Stimulated activated CD4-positive, alpha-beta T cell treated with anti-CD3 and anti-CD28 coated beads, Interleukin-4, amount 100 ng/mL, for 24 hours (primary cell): ENCODE measurements around the gene KRTAP10-11.
"Not testable (repeated sequence)": the region's sequence is repeated elsewhere in the genome, so short reads cannot be mapped to it uniquely, and the experiment has no call there.

Experiments used
- DNase-seq: peaks from one replicate; pipeline ENCODE4 v3.0.0-alpha.2; 2020

The KRTAP10-11 gene

DNA sequence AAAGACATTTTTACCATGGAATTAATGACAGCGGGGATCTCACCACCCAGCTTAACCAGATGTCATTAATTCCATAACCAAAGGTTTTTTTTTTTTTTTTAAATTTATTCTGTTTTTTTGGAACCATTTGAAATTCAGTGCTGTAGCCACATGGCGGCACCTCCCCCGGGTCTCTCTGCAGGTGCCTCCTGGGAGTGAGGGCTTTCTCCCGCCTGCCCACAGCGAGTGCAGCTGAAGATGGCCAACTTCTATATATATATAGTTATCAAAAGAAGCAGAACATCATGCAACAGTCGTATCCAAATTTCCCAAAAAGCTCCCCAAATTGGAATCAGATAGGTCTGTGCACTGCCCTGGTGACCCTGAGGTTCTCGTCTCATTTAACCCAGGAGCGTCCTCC is 30.7 kb upstream of the KRTAP10-11 start:
- DNase-seq: no peak

DNA sequence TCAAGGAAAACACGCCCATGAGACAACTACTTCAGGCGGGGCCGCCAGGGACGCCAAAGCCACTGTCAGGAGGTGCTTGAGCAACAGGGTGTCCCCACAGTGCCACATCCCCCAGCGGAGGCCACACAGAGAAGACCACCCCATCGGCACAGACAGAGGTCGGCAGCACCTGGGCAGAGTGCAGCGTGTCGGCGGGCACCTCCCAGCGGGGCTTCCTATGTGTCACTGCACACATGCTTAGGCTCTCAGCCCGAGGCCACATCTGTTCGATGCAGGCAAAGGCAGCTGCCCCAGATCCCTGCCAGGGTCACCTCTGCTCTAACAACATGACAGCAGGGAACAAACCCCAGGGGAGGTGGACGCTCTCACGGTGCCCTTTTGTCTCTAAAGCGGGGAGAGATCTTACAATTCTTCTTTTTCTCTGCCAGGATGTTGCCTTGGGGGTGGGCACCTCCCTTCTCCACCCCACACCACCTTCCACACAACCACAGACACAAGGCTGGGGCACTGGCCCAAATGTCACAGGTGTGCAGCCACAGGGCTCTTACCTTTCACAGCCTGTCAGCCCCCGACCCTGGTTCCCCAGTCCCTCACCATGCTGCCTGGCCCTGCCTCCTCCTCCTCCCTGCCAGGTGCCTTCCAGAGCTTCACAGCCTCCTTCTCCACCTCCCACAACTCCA is 30.2 kb upstream of the KRTAP10-11 start:
- DNase-seq: no peak

DNA sequence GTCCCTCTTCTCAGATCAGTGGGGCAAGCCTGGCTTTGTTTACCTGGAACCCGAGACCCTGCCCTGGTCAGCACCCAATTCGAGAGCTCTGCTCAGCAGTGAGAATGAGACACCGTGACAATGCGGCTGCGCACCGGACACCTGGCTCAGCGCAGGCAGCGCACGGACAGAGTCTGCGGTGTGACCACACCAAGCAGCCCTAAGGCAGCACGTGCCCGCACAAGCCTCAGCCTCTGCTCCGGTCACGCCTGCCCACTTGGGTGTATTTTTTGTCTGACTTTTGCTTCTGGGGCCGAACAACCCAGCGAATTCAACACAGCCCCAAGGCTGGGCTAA is 29.7 kb upstream of the KRTAP10-11 start:
- DNase-seq: no peak

DNA sequence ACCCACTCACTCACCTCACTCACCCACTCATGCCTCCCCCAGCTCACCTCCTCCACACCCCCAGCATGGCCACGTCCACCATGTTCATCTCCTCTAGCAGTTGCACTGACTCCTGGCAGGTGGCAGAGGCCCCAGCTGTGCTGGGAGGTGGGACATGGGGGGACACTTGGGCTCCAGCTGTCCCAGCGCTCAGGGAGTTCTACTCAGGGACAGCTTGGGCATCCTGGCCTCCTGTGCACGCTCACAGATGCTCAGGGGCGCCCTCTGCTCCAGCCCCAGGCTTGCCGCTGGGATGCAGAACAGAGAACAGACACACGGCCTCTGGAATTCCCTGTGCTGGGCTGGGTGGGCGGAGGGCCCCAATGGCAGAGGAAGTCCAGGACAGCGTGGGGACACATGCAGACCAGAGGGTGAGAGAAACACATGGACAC is 29.1 kb upstream of the KRTAP10-11 start:
- DNase-seq: no peak

DNA sequence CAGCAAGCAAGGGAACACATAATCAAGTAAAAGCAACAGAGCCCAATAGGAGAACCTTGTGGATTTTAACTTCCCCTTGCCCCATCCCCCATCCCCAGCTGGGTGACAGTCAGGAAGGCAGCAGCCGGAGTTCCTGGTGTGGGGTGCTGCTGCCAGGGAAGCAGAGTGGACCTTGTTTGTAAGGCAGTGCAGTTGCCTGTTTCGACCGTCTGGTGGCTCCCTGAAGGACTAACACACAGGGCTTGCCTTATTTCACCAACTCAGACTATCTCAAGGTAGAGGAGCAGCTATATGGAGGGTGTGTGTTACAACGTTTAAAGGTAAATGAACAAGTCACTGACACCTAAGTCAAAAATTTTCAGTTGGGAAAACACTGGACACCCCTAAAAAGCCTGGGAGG is 27.7 kb upstream of the KRTAP10-11 start:
- no peak for DNase-seq

DNA sequence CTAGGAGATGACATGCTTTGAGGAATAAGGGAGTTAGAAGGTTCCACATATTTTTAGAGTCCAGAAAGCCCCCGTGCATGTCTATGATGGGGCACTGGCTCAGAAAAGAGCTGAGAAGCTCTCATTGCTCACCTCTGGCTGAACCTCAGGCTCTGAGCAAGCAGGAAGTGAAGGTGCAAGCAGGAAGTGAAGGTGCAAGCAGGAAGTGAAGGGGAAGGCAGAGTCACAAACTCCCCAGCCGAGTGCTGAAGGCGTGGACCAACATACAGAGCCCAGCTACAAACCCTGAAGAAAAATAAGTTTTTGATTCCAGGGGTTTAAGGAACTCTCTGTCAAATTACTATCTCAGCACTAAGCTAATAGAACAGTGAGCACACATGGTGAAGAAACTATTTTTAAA is 27.3 kb upstream of the KRTAP10-11 start:
- peak; percentile 67 for DNase-seq

DNA sequence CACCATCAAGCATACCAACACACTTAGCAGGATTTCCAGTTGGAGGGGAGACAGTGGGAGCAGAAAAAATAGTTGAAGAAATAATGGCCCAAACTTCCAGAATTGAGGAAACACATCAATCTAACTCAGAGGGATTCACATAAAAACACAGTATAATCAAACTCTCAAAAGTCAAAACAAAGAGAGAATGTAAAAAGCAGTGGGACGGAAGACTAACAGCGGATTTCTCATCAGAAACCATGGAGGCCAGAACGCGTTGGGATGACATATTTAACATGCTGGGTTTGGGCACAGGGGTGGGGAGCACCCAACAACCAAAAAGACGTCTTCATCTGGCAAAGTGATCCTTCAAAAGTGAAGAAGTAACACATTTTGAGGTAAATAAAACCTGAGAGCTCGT is 26.3 kb upstream of the KRTAP10-11 start:
- no peak for DNase-seq

DNA sequence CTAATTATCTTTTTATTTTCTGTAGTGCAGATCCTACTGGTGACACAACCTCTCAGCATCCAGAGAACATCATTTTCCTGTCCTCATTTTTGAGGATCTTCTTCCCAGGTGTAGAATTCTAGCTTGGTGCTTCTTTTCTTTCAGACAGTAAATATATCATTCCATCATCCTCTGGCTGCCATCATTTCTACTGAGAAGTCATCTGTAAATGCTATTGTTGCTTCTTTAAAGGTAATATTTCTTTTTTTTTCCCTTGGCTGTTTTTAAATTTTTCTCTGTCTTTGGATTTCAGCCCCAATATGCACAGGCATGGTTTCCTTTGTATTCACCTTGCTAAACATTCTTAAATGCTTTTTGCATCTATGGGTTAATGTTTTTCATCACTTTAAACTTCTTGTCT is 22.6 kb upstream of the KRTAP10-11 start:
- DNase-seq: no peak

DNA sequence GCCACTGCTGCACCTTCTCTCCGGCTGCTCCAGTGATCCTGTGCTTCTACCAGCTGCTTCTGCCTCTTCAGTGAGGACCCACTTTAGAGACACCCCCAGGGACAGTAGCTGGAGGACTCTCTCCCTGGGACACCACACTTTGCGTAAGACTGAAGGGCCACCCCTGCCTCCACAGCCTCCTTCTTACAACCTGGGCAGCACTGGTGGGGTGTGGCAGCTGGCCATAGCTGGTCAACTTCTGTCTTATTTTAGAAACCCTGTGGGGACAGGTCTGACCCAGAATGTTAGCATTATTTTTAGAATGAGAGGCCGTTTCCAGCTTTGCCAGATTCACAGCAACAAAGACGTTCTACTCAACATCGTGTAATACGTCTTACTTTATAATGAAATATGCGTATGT is 20.5 kb upstream of the KRTAP10-11 start:
- no peak for DNase-seq

GRCh38 chr21:44626262-44626661 is 20.0 kb upstream of the KRTAP10-11 start:
- DNase-seq: no peak

- no peak for DNase-seq
Measured at GRCh38 chr21:44626673-44627143, 19.5 kb upstream of the KRTAP10-11 start, which contains the start of gene KRTAP10-9. KRTAP10-9 (plus strand) TSS chr21:44627093; CDS start chr21:44627172, 79 bp downstream.

- DNase-seq: not testable (repeated sequence)
Measured at GRCh38 chr21:44627181-44627822, 18.9 kb upstream of the KRTAP10-11 start.

GRCh38 chr21:44627831-44628233 is 18.4 kb upstream of the KRTAP10-11 start:
- DNase-seq: not testable (repeated sequence)

DNA sequence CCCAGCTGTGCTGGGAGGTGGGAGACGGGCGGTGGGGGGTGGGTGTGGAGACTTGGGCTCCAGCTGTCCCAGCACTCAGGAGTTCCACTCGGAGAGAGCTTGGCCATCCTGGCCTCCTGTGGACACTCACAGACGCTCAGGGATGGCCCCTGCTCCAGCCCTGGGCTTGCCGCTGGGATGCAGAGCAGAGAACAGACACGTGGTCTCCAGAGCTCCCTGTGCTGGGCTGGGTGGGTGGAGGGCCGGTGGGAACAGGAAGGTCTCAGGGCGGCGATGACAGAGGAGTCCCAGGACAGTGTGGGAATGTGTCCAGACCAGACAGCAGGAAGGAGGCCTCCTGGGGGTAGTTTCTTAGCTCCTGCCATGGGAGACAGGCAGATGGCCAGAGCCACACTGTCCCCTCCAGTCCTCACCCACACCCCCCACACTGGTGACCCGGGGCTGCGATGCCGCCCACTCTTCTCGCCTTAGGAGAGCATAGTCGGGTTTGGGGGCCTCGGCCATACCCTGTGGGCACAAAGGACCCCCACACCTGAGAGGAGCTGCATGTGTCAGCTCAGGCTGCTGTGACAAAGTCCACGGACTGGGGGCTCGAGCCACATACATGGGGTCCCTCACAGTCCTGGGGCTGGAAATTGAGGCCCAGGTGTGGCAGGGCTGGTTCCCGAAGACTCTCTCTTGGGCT is 17.4 kb upstream of the KRTAP10-11 start:
- no peak for DNase-seq

- DNase-seq: no peak
Measured at GRCh38 chr21:44630440-44630839, 15.8 kb upstream of the KRTAP10-11 start.

- no peak for DNase-seq
Measured at GRCh38 chr21:44632067-44632466, 14.1 kb upstream of the KRTAP10-11 start.

- no peak for DNase-seq
Measured at GRCh38 chr21:44636209-44637017, 9.8 kb upstream of the KRTAP10-11 start.

DNA sequence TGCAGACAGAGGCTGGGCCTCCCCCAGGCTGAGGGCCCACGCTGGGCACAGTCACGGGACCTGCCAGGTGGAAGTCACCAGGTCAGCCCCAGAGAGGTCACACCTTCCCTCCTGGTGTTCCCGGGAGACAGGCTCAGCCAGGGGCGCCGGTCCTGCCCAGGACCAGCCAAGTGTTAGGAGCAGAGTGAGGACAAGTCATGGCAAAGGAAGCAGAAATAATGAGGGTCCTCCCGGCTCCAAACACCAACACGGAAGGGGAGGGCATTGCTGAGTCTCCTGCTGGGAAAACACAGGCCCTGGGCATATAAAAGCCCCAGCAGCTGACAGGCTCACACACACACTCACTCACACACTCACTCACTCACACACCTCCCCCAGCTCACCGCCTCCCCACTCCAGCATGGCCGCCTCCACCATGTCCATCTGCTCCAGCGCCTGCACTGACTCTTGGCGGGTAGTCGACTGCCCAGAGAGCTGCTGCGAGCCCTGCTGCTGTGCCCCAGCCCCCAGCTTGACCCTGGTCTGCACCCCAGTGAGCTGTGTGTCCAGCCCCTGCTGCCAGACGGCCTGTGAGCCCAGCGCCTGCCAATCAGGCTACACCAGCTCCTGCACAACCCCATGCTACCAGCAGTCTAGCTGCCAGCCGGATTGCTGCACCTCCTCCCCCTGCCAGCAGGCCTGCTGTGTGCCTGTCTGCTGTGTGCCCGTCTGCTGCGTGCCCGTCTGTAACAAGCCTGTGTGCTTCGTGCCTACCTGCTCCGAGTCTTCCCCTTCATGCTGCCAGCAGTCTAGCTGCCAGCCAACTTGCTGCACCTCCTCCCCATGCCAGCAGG is 9.0 kb upstream of the KRTAP10-11 start, which contains the start of gene KRTAP10-10:
KRTAP10-10 (plus strand) TSS at position 339 of the 833 bp plus-strand sequence; CDS start at position 401, 62 bp downstream.
- no peak for DNase-seq

DNA sequence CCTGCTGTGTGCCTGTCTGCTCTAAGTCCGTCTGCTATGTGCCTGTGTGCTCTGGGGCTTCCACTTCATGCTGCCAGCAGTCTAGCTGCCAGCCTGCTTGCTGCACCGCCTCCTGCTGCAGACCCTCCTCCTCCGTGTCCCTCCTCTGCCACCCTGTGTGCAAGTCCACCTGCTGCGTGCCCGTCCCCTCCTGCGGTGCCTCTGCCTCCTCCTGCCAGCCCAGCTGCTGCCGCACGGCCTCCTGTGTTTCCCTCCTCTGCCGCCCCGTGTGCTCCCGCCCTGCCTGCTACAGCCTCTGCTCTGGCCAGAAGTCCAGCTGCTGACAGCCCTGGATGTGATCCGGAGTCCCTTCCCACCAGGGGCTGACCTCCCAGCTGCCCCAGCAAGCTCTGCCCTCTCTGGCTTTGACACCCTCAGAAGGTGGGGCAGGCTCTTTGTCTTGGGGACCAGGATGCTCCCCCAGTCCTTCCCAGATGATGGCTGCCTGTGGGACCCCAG is 8.3 kb upstream of the KRTAP10-11 start:
- DNase-seq: not testable (repeated sequence)

GRCh38 chr21:44638506-44639330 is 7.5 kb upstream of the KRTAP10-11 start:
- DNase-seq: not testable (repeated sequence)

DNA sequence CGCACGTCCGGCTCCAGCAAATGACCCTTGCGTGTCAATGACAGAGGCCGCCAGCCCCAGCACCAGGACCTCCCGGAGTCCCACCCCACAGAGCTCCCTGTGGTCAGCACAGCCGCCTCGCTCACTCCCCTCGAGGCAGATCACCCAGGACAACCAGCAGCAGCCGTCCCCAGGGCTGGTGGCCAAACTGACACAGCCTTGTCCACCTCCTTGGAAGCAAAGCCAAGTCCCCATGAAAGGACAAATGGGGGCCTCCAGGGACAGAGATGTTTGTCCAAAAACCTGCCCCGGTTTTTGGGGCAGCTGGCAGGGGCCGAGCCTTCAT is 6.9 kb upstream of the KRTAP10-11 start:
- no peak for DNase-seq
